Left kidney (tissue), 8 donors: Measurements from ENCODE around the gene KIF2C. TPM values are rescaled to one million over a fixed set of nuclear protein-coding genes. Genes with fewer than 3 reads are reported as not detected.
"Not testable (repeated sequence)": the region's sequence is repeated elsewhere in the genome, so short reads cannot be mapped to it uniquely, and the experiment has no call there.

Experiments used
- DNase-seq: peaks from one replicate; pipeline ENCODE4 v3.0.0-alpha.2; 2013
- long read RNA-seq, 8 donors: transcript quantifications; one replicate each; lab custom pipeline, GENCODE V29; 2026
- polyA plus RNA-seq: library from polyadenylated mRNA; unstranded; fragments of 120-200 nt; gene quantifications from one replicate; pipeline ENCODE4 v1.2.1, GENCODE V29; 2013; ENCODE audit not compliant: insufficient read length

Gene KIF2C
- polyA plus RNA-seq: 38.8 TPM
- long read RNA-seq, donor 1, partial matches to known transcripts: 0 of 1 reads
- long read RNA-seq, donor 1, other reads (novel, unspliced or antisense): 0 of 1 reads
- long read RNA-seq, donor 2, partial matches to known transcripts: 5 of 19 reads
- long read RNA-seq, donor 2, other reads (novel, unspliced or antisense): 10 of 19 reads
- long read RNA-seq, donor 3, partial matches to known transcripts: 0 of 3 reads
- long read RNA-seq, donor 3, other reads (novel, unspliced or antisense): 0 of 3 reads
- long read RNA-seq, donor 4: 0 reads
- long read RNA-seq, donor 5, transcript KIF2C-202 (21 exons, 2,879 nt): major isoform, 8 of 16 reads
- long read RNA-seq, donor 5, partial matches to known transcripts: 0 of 16 reads
- long read RNA-seq, donor 5, other reads (novel, unspliced or antisense): 8 of 16 reads
- long read RNA-seq, donor 6, transcript KIF2C-202 (21 exons, 2,879 nt): major isoform, 7 of 7 reads
- long read RNA-seq, donor 6, partial matches to known transcripts: 0 of 7 reads
- long read RNA-seq, donor 6, other reads (novel, unspliced or antisense): 0 of 7 reads
- long read RNA-seq, donor 7, transcript KIF2C-202 (21 exons, 2,879 nt): major isoform, 6 of 16 reads
- long read RNA-seq, donor 7, partial matches to known transcripts: 5 of 16 reads
- long read RNA-seq, donor 7, other reads (novel, unspliced or antisense): 5 of 16 reads
- long read RNA-seq, donor 8, partial matches to known transcripts: 0 of 1 reads
- long read RNA-seq, donor 8, other reads (novel, unspliced or antisense): 0 of 1 reads

DNA sequence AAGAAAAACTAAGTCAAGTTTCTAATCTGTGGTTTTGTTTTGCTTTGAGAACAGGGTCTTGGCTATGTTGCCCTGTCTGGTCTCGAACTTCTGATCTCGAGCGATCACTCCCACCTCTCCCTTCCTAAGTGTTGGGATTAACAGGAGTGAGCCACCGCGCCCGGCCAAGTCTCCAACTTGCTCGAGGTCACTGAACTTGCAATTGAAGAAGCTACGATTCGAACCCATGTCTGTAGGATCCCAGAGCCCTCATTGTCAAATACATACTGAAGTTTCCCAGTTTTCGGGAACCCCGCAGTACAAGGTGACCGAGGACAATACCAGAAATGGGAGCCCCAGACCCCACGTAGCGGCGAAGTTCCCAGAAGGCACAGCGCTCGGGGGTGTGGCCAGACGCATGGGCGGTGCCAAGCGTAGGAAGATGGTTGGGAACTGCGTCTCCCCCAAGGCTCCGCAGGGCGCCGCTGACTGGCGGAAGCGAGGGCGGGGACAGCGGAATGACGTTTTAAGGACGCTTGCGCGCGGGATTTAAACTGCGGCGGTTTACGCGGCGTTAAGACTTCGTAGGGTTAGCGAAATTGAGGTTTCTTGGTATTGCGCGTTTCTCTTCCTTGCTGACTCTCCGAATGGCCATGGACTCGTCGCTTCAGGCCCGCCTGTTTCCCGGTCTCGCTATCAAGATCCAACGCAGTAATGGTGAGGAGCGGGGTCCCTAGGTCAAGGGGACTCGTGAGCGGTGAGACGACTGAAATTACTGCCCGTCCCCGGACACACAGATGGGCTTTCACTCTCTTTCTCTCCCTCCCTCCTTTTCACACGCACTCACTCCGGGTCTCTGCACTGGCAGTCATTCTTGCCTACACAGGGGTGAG is at the start of gene KIF2C:
Gene KIF2C (plus strand): TSS at position 531 of the 872 bp plus-strand sequence. CDS start 96 bp downstream, at position 627.
- peak; percentile 97 for DNase-seq

- DNase-seq: no peak
Measured at GRCh38 chr1:44693159-44693558, 46.5 kb upstream of the KIF2C start.

GRCh38 chr1:44693900-44694299 is 45.7 kb upstream of the KIF2C start:
- no peak for DNase-seq

GRCh38 chr1:44694863-44695478 is 44.7 kb upstream of the KIF2C start:
- DNase-seq: no peak

DNA sequence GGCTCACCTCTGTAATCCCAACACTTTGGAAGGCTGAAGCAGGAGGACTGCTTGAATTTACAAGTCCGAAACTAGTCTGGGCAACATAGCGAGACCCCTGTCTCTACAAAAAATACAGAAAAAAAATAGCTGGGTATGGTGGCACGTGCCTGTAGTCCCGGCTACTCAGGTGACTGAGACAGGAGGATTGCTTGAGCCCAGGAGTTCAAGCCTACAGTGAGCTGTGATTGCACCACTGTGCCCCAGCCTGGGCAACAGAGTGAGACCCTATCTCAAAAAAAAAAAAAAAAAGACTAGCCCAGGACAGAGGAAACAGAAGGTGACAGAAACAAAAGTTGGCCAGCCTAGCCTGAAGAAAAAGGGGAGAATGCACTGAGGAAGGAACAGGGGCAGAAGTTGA is 44.0 kb upstream of the KIF2C start:
- no peak for DNase-seq

- no peak for DNase-seq
Measured at GRCh38 chr1:44696101-44696500, 43.5 kb upstream of the KIF2C start.

DNA sequence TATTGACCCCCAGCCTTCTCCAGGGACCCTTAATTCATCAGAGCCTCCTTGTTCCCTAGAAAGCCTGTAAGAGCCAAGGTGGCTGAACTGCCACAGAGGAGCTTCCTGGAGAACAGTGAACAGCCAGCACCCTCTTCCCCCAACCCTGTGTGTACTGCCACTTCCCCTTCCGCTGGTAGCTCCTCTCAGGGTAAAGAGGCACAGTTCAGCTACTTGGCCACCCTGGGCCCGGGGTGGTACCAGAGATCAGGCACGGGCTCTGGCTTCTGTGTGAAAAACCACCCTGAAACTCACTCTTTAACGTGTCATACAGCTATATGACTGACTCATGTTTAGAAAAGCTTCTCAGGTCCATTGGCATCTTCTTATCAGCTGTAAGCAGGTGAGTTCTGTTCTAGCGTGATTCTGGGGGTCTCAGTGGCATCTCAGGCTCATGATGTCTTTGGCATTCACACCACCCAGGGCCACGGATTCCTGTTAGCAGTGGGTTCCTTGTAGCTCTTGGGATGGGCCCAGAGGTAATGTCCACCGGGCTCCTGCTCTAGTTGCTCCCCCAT is 42.8 kb upstream of the KIF2C start:
- no peak for DNase-seq

DNA sequence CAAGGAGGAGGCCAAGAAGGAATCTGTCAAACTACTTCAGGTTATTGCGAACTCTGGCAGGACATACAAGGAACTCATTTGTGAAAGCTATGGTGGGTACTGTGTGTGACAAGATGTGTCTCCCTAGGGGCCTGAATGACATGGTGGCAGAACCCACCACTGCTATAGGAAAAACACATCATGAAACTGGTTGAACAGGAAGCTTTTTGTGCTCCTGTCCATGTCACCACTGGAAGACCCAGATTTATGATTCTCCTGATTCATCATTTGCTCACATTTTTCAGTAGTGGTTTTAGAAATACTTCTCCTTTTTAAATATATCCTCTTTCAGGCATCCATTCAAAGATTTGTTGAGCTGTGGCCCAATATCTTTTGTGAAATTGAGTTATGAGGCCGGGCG is 41.5 kb upstream of the KIF2C start:
- DNase-seq: no peak

DNA sequence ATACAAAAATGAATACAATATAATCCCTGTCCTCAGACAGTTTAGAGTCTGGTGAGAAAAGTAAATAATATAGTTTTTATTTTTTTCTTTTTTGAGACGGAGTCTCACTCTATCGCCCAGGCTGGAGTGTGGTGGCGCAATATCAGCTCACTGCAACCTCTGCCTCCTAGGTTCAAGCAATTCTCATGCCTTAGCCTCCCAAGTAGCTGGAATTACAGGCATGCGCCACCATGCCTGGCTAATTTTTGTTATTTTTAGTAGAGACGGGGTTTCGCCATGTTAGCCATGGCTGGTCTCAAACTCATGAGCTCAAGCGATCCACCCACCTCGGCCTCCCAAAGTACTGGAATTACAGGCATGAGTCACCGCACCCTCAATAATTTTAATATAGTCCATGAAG is 40.3 kb upstream of the KIF2C start:
- DNase-seq: not testable (repeated sequence)

DNA sequence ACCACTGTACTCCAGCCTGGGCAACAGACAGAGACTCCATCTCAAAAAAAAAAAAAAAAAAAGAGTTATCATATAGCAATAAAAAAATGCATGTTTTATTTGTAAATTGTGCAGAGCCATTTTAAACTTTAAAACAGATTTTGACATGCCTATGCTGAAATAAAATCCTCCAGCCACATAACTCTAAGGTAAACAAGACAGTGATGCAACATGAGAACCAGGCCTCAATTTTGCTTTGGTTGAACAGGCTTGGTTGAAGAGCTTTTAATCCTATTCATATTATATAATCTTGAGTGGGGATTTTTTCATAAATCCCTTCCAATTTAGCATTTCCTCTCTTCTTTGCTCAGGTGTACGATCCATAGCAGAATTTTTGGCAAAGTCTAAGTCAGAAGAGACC is 39.1 kb upstream of the KIF2C start:
- DNase-seq: no peak

GRCh38 chr1:44701141-44701573 is 38.5 kb upstream of the KIF2C start:
- peak; percentile 35 for DNase-seq

DNA sequence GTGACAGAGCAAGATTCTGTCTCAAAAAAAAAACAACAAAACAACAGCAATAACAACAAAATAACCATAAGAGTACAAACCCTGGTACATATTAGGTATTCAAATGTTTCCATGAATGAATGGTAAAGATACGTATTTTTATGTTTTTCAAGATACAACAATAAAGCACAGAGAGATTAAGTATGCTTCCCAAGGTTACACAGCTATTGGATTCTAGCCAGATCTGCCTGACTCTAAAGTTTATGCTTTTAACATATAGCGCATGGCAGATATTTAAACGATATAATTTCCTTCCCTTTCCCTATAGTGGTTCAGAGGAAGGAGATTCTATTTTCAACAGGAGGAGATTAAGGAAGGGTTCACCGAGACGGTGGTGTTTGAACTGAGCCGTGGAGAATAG is 34.2 kb upstream of the KIF2C start:
- DNase-seq: no peak

DNA sequence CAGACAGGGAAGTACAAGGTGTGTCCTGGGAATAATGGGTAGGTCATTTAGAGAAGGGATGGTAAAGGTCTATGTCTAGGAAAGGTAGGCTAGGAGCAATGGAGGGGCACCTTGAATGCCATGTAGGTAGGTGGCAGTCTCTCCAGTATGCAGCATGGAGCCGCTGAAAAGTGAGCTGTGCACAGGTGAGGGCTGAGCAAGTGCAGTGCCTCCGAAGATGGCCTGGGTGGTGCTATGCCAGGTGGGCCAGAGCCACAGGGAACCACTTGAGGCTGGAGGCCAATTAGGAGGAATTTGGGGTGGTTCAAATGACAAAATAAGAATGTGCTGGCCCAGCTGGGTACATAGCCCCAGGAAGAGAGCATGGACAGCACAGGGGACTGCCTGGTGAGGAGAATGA is 33.7 kb upstream of the KIF2C start:
- no peak for DNase-seq

GRCh38 chr1:44707112-44707881 is 32.3 kb upstream of the KIF2C start:
- no peak for DNase-seq

GRCh38 chr1:44707959-44708831 is 31.4 kb upstream of the KIF2C start:
- DNase-seq: no peak

- no peak for DNase-seq
Measured at GRCh38 chr1:44713321-44713781, 26.3 kb upstream of the KIF2C start.

DNA sequence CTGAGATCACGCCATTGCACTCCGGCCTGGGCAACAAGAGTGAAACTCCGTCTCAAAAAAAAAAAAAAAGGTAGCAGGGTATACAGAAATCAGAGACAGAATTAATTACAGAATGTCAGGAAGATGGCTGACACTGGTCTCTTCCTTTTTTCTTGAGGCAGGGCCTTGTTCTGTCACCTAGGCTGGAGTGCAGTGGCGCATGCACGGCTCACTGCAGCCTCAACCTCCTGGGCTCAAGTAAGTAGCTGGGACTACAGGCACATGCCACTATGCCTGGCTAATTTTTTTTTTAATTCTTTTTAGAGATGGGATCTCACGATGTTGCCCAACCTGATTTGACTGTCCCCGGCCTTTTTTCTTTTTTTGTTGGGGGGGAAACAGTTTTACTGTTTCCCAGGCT is 25.1 kb upstream of the KIF2C start:
- no peak for DNase-seq

DNA sequence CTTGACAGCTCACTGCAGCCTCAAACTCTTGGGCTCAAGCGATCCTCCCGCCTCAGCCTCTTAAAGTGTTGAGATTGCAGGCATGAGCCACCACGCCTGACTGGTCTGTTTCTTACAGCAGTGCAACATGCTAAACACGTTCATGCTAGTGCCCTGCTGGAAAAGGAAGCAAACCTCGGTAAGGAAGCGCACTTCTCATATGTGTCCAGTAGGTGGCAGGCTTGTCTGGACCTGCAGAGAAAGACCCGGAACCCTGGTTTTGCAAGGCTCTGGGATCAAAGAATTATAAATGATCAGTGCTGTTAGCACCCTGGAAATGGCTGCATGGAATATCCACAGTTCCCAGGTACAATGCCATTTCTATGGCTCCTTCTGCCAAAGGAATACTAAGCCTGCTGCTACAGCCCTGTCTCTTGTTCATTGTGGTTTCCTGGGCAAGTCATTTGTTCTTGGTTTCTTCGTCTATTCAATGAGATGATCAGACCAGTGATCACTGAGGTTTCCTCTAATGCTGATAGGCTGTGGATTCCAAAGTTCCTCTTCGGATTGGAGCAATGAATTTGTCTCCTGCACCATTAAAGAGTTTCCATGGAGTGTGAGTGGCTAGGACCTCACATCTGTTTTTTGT is 24.6 kb upstream of the KIF2C start:
- peak; percentile 64 for DNase-seq

DNA sequence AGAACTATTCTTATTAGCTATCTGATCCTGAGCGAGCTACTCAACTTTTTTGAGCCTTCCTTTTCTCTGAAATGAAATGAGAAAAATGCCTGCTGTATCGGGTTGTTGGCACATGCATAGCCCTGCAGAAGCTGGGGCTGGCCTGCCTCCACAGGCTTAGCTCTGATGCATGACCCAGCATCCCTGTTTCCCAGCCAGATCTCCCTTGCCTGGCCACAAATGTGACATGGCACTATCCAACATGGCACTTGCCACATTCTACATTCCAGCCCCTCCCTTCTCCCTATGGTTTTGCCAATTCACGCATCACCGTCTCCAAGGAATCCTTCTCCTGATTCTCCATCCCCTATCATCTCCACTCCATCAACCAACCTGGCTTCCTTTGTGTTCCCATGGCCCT is 22.5 kb upstream of the KIF2C start:
- DNase-seq: no peak
